ENCODE measurements around the gene NEK6.

NEK6 gene

GRCh38 chr9:124280176-124280691 is 22.5 kb downstream of the NEK6 start:
- Histone ChIP-seq H3K9ac (ENCODE audit: low read length) (no peak overlapping the region), H3K36me3 (ENCODE audit: control insufficient read depth, insufficient read depth, low read length) (no peaks in the 10 kb centered on the region), H3K27me3 (ENCODE audit: control insufficient read depth, insufficient read depth, low read length) (no peaks in the 10 kb centered on the region), H3K9me3 (ENCODE audit: control insufficient read depth, insufficient read depth, low read depth, low read length) (no peaks in the 10 kb centered on the region), H3K27ac (ENCODE audit: low read depth, low read length) (no peak overlapping the region), H3K4me1 (ENCODE audit: control insufficient read depth, insufficient read depth, low read length) (peaks cover 8% of the 10 kb centered on the region; the same call in 1 of the 2 replicates), H3K4me3 (ENCODE audit: low read depth, low read length) (no peak overlapping the region)

GRCh38 chr9:124281931-124282371 is 24.2 kb downstream of the NEK6 start:
- H3K9me3 ChIP-seq (ENCODE audit: control insufficient read depth, insufficient read depth, low read depth, low read length), result no peaks in the 10 kb centered on the region
- no peak overlapping the region for H3K27ac ChIP-seq (ENCODE audit: low read depth, low read length)
- H3K27me3 ChIP-seq (ENCODE audit: control insufficient read depth, insufficient read depth, low read length), result no peaks in the 10 kb centered on the region
- H3K36me3 ChIP-seq (ENCODE audit: control insufficient read depth, insufficient read depth, low read length), result no peaks in the 10 kb centered on the region
- peaks cover 10% of the 10 kb centered on the region; the same call in 1 of the 2 replicates for H3K4me1 ChIP-seq (ENCODE audit: control insufficient read depth, insufficient read depth, low read length)
- no peak overlapping the region for H3K9ac ChIP-seq (ENCODE audit: low read length)
- H3K4me3 ChIP-seq (ENCODE audit: low read depth, low read length), result no peak overlapping the region

DNA sequence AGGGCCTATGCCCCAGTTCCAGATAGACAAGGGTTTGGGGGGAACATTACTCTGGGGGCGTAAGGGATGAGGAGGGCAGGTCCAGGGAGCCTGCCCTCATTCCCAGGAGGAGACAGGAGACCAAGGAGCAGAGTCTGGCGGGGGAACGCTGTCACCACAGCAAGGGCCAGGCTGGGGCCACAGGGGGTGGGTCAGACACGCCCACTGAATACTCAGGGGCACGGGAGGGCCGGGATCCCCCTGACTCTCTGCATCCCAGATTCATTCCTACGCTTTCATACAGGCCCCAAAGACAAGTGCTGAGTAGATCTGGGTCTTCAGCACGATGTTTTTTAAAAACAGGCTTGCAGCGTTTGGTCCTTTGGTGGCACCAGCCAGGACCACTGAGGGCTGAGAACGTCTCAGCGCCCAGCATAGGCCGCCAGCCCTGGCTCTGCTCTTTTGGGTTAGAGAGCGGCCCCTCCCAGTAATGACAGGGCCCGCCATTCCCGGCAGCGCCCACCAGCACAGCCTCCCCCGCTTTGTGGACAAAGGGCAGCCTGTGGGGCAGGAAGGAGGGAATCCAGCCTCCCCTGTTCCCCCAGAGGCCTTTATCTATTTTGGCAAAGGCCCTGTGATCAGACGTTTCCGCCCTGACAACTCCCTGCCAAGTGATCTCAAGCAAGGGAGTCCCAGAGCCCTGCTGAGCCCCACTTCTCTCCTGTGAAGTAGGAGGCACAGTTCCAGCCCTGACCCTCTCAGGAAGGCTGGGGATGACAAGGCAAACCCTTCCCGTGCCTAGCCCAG is 24.9 kb downstream of the NEK6 start:
- Histone ChIP-seq H3K27ac (ENCODE audit: low read depth, low read length) (no peak overlapping the region), H3K9me3 (ENCODE audit: control insufficient read depth, insufficient read depth, low read depth, low read length) (no peaks in the 10 kb centered on the region), H3K4me1 (ENCODE audit: control insufficient read depth, insufficient read depth, low read length) (peaks cover 10% of the 10 kb centered on the region; the same call in 1 of the 2 replicates), H3K9ac (ENCODE audit: low read length) (no peak overlapping the region), H3K36me3 (ENCODE audit: control insufficient read depth, insufficient read depth, low read length) (no peaks in the 10 kb centered on the region), H3K27me3 (ENCODE audit: control insufficient read depth, insufficient read depth, low read length) (no peaks in the 10 kb centered on the region), H3K4me3 (ENCODE audit: low read depth, low read length) (no peak overlapping the region)

DNA sequence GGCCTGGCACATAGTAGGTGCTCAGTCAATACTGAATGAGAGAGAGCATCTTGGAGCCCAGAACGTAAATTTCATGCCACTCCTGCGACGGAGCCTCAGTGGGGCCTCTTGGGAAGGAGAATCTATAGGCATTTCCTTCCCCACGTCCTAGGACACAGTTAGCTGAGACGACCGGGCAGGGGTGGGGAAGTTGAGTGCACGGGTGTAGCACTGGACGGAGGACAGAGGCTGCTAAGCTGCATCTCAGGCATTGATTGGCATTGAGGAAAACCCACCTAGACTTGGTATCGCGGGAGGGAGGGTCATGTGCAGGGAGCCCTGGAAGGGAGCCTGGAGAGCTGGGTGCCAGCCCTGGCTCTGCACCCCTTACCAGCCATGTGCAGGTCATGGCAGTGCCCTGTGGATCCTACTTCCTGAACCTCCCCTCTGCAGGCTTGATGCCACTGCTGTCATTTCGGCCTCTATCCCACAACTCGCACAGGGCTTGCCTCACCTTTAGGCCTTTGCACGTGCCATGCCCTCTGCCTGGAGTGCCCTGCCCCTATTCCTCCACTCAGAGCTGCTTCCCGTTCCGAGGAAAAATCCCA is 25.6 kb downstream of the NEK6 start:
- Histone ChIP-seq H3K9ac (ENCODE audit: low read length) (no peak overlapping the region), H3K36me3 (ENCODE audit: control insufficient read depth, insufficient read depth, low read length) (no peaks in the 10 kb centered on the region), H3K27me3 (ENCODE audit: control insufficient read depth, insufficient read depth, low read length) (no peaks in the 10 kb centered on the region), H3K4me1 (ENCODE audit: control insufficient read depth, insufficient read depth, low read length) (peaks cover 10% of the 10 kb centered on the region; the same call in 1 of the 2 replicates), H3K4me3 (ENCODE audit: low read depth, low read length) (no peak overlapping the region), H3K9me3 (ENCODE audit: control insufficient read depth, insufficient read depth, low read depth, low read length) (no peaks in the 10 kb centered on the region), H3K27ac (ENCODE audit: low read depth, low read length) (no peak overlapping the region)

- Histone ChIP-seq H3K4me3 (ENCODE audit: low read depth, low read length) (no peak overlapping the region), H3K9me3 (ENCODE audit: control insufficient read depth, insufficient read depth, low read depth, low read length) (no peaks in the 10 kb centered on the region), H3K4me1 (ENCODE audit: control insufficient read depth, insufficient read depth, low read length) (peaks cover 10% of the 10 kb centered on the region; the same call in 1 of the 2 replicates), H3K36me3 (ENCODE audit: control insufficient read depth, insufficient read depth, low read length) (no peaks in the 10 kb centered on the region), H3K9ac (ENCODE audit: low read length) (no peak overlapping the region), H3K27ac (ENCODE audit: low read depth, low read length) (no peak overlapping the region), H3K27me3 (ENCODE audit: control insufficient read depth, insufficient read depth, low read length) (no peaks in the 10 kb centered on the region)
These were observed 26.6 kb downstream of the NEK6 start for GRCh38 chr9:124284237-124284831.

GRCh38 chr9:124284940-124285441 is 27.2 kb downstream of the NEK6 start:
- H3K9ac ChIP-seq (ENCODE audit: low read length), result no peak overlapping the region
- H3K27ac ChIP-seq (ENCODE audit: low read depth, low read length), result no peak overlapping the region
- no peak overlapping the region for H3K4me3 ChIP-seq (ENCODE audit: low read depth, low read length)
- H3K36me3 ChIP-seq (ENCODE audit: control insufficient read depth, insufficient read depth, low read length), result no peaks in the 10 kb centered on the region
- H3K27me3 ChIP-seq (ENCODE audit: control insufficient read depth, insufficient read depth, low read length), result no peaks in the 10 kb centered on the region
- H3K4me1 ChIP-seq (ENCODE audit: control insufficient read depth, insufficient read depth, low read length), result peaks cover 10% of the 10 kb centered on the region; the same call in 1 of the 2 replicates
- H3K9me3 ChIP-seq (ENCODE audit: control insufficient read depth, insufficient read depth, low read depth, low read length), result no peaks in the 10 kb centered on the region

DNA sequence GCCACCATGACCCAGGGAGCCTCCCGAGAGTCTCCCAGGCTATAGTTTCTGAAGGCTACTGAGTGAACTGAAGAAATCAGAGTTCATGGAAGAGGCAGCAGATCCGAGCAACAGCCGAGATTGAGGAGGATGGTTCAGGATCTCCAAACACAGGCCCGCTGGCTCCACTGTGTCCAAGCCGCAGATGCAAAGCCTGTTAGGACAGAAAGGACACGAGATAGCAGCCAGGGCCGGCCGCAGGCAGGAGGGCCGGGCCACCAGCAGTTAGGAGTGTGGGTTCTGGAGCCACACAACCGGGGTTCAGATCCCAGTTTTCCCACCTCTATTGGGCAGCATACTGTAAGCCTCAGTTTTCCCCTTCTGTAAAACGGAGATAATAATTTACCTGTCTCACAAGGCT is 27.7 kb downstream of the NEK6 start:
- Histone ChIP-seq H3K4me3 (ENCODE audit: low read depth, low read length) (no peak overlapping the region), H3K4me1 (ENCODE audit: control insufficient read depth, insufficient read depth, low read length) (peaks cover 10% of the 10 kb centered on the region; the same call in 1 of the 2 replicates), H3K27ac (ENCODE audit: low read depth, low read length) (no peak overlapping the region)

GRCh38 chr9:124285903-124286291 is 28.1 kb downstream of the NEK6 start:
- Histone ChIP-seq H3K27ac (ENCODE audit: low read depth, low read length) (no peak overlapping the region), H3K36me3 (ENCODE audit: control insufficient read depth, insufficient read depth, low read length) (no peaks in the 10 kb centered on the region), H3K9ac (ENCODE audit: low read length) (no peak overlapping the region), H3K27me3 (ENCODE audit: control insufficient read depth, insufficient read depth, low read length) (no peaks in the 10 kb centered on the region), H3K4me3 (ENCODE audit: low read depth, low read length) (no peak overlapping the region), H3K9me3 (ENCODE audit: control insufficient read depth, insufficient read depth, low read depth, low read length) (no peaks in the 10 kb centered on the region), H3K4me1 (ENCODE audit: control insufficient read depth, insufficient read depth, low read length) (peaks cover 14% of the 10 kb centered on the region; the same call in 1 of the 2 replicates)

More for the DNA sequence above, 27.7 kb downstream of the NEK6 start:
- Histone ChIP-seq H3K27me3 (ENCODE audit: control insufficient read depth, insufficient read depth, low read length) (no peaks in the 10 kb centered on the region), H3K36me3 (ENCODE audit: control insufficient read depth, insufficient read depth, low read length) (no peaks in the 10 kb centered on the region), H3K9ac (ENCODE audit: low read length) (no peak overlapping the region), H3K9me3 (ENCODE audit: control insufficient read depth, insufficient read depth, low read depth, low read length) (no peaks in the 10 kb centered on the region)

DNA sequence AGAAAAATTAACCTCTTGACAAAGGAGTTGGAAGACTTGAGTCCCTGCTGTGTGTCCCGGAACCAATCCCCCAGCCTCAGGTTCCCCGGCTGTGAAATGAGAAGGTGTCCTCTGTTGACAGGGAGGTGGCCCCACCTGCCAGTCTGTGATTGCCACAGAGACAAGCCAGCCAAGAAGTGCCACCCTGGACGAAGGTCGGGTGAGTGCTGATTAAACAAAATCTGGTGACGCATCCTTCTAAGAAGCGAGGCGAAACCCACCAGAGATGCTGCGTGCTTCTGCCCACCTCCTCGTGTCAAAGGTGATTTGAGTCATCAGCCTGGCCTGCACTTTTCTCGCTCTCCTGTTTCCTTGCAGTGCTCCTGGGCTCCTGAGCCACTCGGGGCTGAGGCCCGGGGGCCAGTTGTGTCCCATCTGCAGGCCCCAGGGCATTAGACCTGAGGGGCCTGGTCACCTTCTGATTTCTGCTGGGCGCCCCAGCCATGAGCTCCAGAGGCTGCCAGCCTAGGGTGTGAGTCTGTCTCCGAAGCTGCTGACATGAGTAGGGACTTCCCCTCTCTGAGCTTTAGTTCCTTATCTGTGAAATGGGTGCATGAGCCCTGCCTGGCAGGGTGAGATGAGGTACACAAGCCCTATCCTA is 28.7 kb downstream of the NEK6 start:
- Histone ChIP-seq H3K27ac (ENCODE audit: low read depth, low read length) (no peak overlapping the region), H3K36me3 (ENCODE audit: control insufficient read depth, insufficient read depth, low read length) (no peaks in the 10 kb centered on the region), H3K9ac (ENCODE audit: low read length) (no peak overlapping the region), H3K27me3 (ENCODE audit: control insufficient read depth, insufficient read depth, low read length) (no peaks in the 10 kb centered on the region), H3K9me3 (ENCODE audit: control insufficient read depth, insufficient read depth, low read depth, low read length) (no peaks in the 10 kb centered on the region), H3K4me1 (ENCODE audit: control insufficient read depth, insufficient read depth, low read length) (peaks cover 19% of the 10 kb centered on the region), H3K4me3 (ENCODE audit: low read depth, low read length) (no peak overlapping the region)

GRCh38 chr9:124290053-124290591 is 32.4 kb downstream of the NEK6 start:
- Histone ChIP-seq H3K27ac (ENCODE audit: low read depth, low read length) (no peak overlapping the region), H3K9me3 (ENCODE audit: control insufficient read depth, insufficient read depth, low read depth, low read length) (no peaks in the 10 kb centered on the region), H3K4me3 (ENCODE audit: low read depth, low read length) (no peak overlapping the region), H3K36me3 (ENCODE audit: control insufficient read depth, insufficient read depth, low read length) (no peaks in the 10 kb centered on the region), H3K9ac (ENCODE audit: low read length) (no peak overlapping the region), H3K4me1 (ENCODE audit: control insufficient read depth, insufficient read depth, low read length) (peaks cover 43% of the 10 kb centered on the region), H3K27me3 (ENCODE audit: control insufficient read depth, insufficient read depth, low read length) (no peaks in the 10 kb centered on the region)

Measured in HUES6 (cell line).